Astrocyte (in vitro differentiated cells and primary cell): ENCODE measurements around the gene LRIG3. TPM values are rescaled to one million over a fixed set of nuclear protein-coding genes. Genes with fewer than 3 reads are reported as not detected.

Experiments
- DNase-seq: peaks from one replicate; pipeline ENCODE4 v3.0.0-alpha.2; 2010; ENCODE audit warnings: low read depth
- FAIRE-seq: peaks from 2 replicates; lab custom pipeline; 2011; peaks lifted over from hg19 to GRCh38; lab: Jason Lieb, UNC
- H2AFZ ChIP-seq: 2 replicates; pipeline ENCODE4 v1.6.0; 2012; ENCODE audit warnings: low read depth, low read length, inconsistent platforms
- H3K27ac ChIP-seq: 2 replicates; pipeline ENCODE4 v1.5.1; 2011; ENCODE audit warnings: low read depth, low read length, inconsistent platforms
- H3K27me3 ChIP-seq: 2 replicates; pipeline ENCODE4 v1.6.0; 2011; ENCODE audit warnings: low read length, inconsistent platforms; ENCODE audit not compliant: insufficient read depth
- H3K36me3 ChIP-seq: 2 replicates; pipeline ENCODE4 v1.5.1; 2011; ENCODE audit warnings: low read length, inconsistent platforms; ENCODE audit not compliant: insufficient read depth
- H3K4me1 ChIP-seq: 2 replicates; pipeline ENCODE4 v1.5.1; 2011; ENCODE audit warnings: low read length, inconsistent platforms; ENCODE audit not compliant: insufficient read depth
- H3K4me2 ChIP-seq: 2 replicates; pipeline ENCODE4 v1.6.0; 2012; ENCODE audit warnings: low read length, inconsistent platforms
- H3K4me3 ChIP-seq: 2 replicates; pipeline ENCODE4 v1.5.1; 2011; ENCODE audit warnings: low read depth, mild to moderate bottlenecking, low read length, inconsistent platforms; ENCODE audit not compliant: insufficient read depth
- H3K79me2 ChIP-seq: 2 replicates; pipeline ENCODE4 v1.6.0; 2012; ENCODE audit warnings: mild to moderate bottlenecking, low read length, inconsistent platforms; ENCODE audit not compliant: insufficient read depth
- H3K9ac ChIP-seq: 2 replicates; pipeline ENCODE4 v1.6.0; 2012; ENCODE audit warnings: mild to moderate bottlenecking, low read length, inconsistent platforms
- H3K9me3 ChIP-seq: 2 replicates; pipeline ENCODE4 v1.5.1; 2012; ENCODE audit warnings: low read depth, mild to moderate bottlenecking, low read length, inconsistent platforms; ENCODE audit not compliant: insufficient read depth
- H4K20me1 ChIP-seq: 2 replicates; pipeline ENCODE4 v1.6.0; 2012; ENCODE audit warnings: low read length, inconsistent platforms; ENCODE audit not compliant: insufficient read depth
- H3K27ac Mint-ChIP-seq: one replicate; pipeline ENCODE4 v1.8.0; 2021; ENCODE audit warnings: mild to moderate bottlenecking, mixed read lengths; ENCODE audit not compliant: unreplicated experiment
- H3K27me3 Mint-ChIP-seq: one replicate; pipeline ENCODE4 v1.8.0; 2021; ENCODE audit warnings: low read depth, mixed read lengths; ENCODE audit not compliant: unreplicated experiment
- H3K36me3 Mint-ChIP-seq: one replicate; pipeline ENCODE4 v1.8.0; 2021; ENCODE audit warnings: low read depth, mixed read lengths; ENCODE audit not compliant: unreplicated experiment
- H3K4me1 Mint-ChIP-seq: one replicate; pipeline ENCODE4 v1.8.0; 2021; ENCODE audit warnings: low read depth, mixed read lengths; ENCODE audit not compliant: unreplicated experiment
- H3K4me3 Mint-ChIP-seq: one replicate; pipeline ENCODE4 v1.8.0; 2021; ENCODE audit warnings: mild to moderate bottlenecking, moderate library complexity, mixed read lengths; ENCODE audit not compliant: unreplicated experiment
- H3K9me3 Mint-ChIP-seq: one replicate; pipeline ENCODE4 v1.8.0; 2021; ENCODE audit warnings: mild to moderate bottlenecking, mixed read lengths; ENCODE audit not compliant: unreplicated experiment
- EZH2 ChIP-seq: IDR thresholded peaks from 2 replicates; pipeline ENCODE4 v1.6.1; 2012; ENCODE audit warnings: mild to moderate bottlenecking, low read length, inconsistent platforms; ENCODE audit not compliant: insufficient read depth
- total RNA-seq: library from RNA; stranded (reverse); gene quantifications from 2 replicates; pipeline ENCODE4 v1.2.1, GENCODE V29; 2021
- TF ChIP-seq, protein P1 (sequence below): IDR thresholded peaks from 2 replicates; pipeline ENCODE4 v1.5.1; 2011; ENCODE audit warnings: low read depth, mild to moderate bottlenecking, inconsistent platforms, low read length, moderate library complexity; ENCODE audit not compliant: insufficient read depth

The LRIG3 gene
- total RNA-seq, 1 donor from 2014 or later, result 96.0 TPM

DNA sequence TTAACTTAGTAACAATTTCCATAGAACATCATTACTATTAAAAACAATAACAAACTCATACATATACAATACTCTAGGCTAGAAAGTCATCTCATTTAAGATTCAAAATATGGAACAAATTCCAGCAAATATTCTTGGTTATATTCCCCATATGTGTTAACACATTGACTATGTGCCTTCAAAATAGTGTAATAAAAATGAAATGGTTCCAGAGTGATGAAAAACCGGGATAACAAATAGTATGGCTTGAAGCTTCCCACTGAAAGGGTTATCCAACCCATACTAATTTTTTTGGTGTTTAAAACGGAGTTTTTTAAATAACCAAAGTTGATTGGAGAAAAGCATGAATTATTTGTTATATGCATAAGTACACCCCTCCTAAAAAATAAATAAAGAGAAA is 5.3 kb downstream of the LRIG3 start:
- Mint-ChIP-seq H3K9me3 (peaks cover 2% of the 10 kb centered on the region), H3K27me3 (no peaks in the 10 kb centered on the region), H3K4me1 (peaks cover 27% of the 10 kb centered on the region), H3K4me3 (peak overlapping the region; percentile 86), H3K27ac (peak overlapping the region; percentile 93), H3K36me3 (peaks cover 14% of the 10 kb centered on the region)
- DNase-seq (no peak), FAIRE-seq (no peak)
- Histone ChIP-seq H3K4me2 (peak overlapping the region; percentile 90), H3K27me3 (no peaks in the 10 kb centered on the region), H3K9me3 (no peaks in the 10 kb centered on the region), H3K4me1 (peaks cover 25% of the 10 kb centered on the region), H3K9ac (peak overlapping the region; percentile 94), H3K4me3 (no peak overlapping the region), H3K36me3 (peaks cover 20% of the 10 kb centered on the region), H3K79me2 (peaks cover 96% of the 10 kb centered on the region), H3K27ac (no peak overlapping the region), H4K20me1 (peaks cover 6% of the 10 kb centered on the region), H2AFZ (no peak overlapping the region)
- TF ChIP-seq, protein P1, sequence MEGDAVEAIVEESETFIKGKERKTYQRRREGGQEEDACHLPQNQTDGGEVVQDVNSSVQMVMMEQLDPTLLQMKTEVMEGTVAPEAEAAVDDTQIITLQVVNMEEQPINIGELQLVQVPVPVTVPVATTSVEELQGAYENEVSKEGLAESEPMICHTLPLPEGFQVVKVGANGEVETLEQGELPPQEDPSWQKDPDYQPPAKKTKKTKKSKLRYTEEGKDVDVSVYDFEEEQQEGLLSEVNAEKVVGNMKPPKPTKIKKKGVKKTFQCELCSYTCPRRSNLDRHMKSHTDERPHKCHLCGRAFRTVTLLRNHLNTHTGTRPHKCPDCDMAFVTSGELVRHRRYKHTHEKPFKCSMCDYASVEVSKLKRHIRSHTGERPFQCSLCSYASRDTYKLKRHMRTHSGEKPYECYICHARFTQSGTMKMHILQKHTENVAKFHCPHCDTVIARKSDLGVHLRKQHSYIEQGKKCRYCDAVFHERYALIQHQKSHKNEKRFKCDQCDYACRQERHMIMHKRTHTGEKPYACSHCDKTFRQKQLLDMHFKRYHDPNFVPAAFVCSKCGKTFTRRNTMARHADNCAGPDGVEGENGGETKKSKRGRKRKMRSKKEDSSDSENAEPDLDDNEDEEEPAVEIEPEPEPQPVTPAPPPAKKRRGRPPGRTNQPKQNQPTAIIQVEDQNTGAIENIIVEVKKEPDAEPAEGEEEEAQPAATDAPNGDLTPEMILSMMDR, result no peak
- TF ChIP-seq EZH2, result no peak

DNA sequence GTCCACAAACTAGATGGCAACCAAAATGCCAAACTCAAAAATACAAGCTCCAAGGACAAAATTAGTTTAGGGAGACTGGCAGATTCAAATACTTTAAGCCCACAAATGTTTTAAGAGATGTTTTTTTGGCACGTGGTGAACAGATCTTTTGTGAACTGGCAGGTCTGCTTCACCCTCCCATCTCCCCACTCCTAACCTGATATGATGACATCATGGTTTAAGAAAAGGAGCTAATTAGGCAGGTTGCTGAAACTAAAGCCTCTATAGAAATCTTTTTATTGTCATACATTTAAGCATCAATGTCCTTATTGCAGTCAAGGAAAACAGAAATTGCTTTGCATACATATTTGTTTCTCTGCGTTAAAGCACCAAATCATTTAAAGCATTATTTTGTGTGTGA is 5.8 kb downstream of the LRIG3 start:
- TF ChIP-seq, protein P1, result no peak
- no peak for TF ChIP-seq EZH2
- Mint-ChIP-seq H3K27ac (peak overlapping the region; percentile 74), H3K27me3 (no peaks in the 10 kb centered on the region), H3K4me3 (peak overlapping the region; percentile 86), H3K36me3 (peaks cover 15% of the 10 kb centered on the region), H3K4me1 (peaks cover 31% of the 10 kb centered on the region), H3K9me3 (peaks cover 2% of the 10 kb centered on the region)
- Histone ChIP-seq H2AFZ (no peak overlapping the region), H3K9me3 (no peaks in the 10 kb centered on the region), H4K20me1 (peaks cover 6% of the 10 kb centered on the region), H3K79me2 (peaks cover 97% of the 10 kb centered on the region), H3K27me3 (no peaks in the 10 kb centered on the region), H3K4me2 (peak overlapping the region; percentile 90), H3K4me3 (no peak overlapping the region), H3K36me3 (peaks cover 23% of the 10 kb centered on the region), H3K9ac (no peak overlapping the region), H3K27ac (no peak overlapping the region), H3K4me1 (peaks cover 25% of the 10 kb centered on the region)
- DNase-seq (no peak), FAIRE-seq (no peak)

DNA sequence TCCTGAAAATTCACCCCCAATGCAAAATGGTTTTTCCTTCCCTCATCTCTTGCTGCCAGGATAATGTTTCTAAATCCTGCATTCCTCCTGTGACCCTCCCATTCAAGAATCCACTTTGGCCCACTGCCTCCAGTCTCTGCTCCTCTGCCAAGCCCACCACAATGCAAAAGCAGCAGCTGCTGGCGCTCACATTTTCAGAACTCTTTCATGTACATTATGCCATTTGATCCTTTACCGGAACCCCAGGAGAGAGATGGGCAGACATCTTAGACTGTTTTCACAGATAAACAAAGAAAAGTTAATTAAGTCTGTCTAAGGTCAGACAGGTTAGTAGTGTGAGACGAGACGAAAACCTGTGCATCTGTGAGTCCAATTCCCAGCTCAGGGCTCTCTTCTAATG is 12.9 kb downstream of the LRIG3 start:
- no peak overlapping the region for H3K4me2 ChIP-seq
- Mint-ChIP-seq H3K4me1 (peaks cover 32% of the 10 kb centered on the region), H3K27me3 (no peaks in the 10 kb centered on the region), H3K9me3 (no peaks in the 10 kb centered on the region), H3K27ac (peak overlapping the region; percentile 77), H3K36me3 (peaks cover 29% of the 10 kb centered on the region), H3K4me3 (no peak overlapping the region)
- FAIRE-seq (no peak), DNase-seq (peak; percentile 85)
- H3K9me3 ChIP-seq, result peaks cover 4% of the 10 kb centered on the region
- H3K27me3 ChIP-seq, result no peaks in the 10 kb centered on the region
- H3K4me3 ChIP-seq, result no peak overlapping the region
- peaks cover 19% of the 10 kb centered on the region for H4K20me1 ChIP-seq
- H3K4me1 ChIP-seq, result peaks cover 11% of the 10 kb centered on the region
- H3K36me3 ChIP-seq, result peaks cover 39% of the 10 kb centered on the region
- H3K79me2 ChIP-seq, result peaks cover 73% of the 10 kb centered on the region
- no peak overlapping the region for H3K27ac ChIP-seq
- no peak overlapping the region for H2AFZ ChIP-seq
- TF ChIP-seq EZH2, result no peak
- TF ChIP-seq, protein P1, result no peak
- no peak overlapping the region for H3K9ac ChIP-seq
